HepG2 (cell line): ENCODE measurements around the gene HYAL1. TPM values are rescaled to one million over a fixed set of nuclear protein-coding genes. Genes with fewer than 3 reads are reported as not detected.

Source experiments
- ARNT2 ChIP-seq: sonication (generic); formaldehyde crosslinking; IDR thresholded peaks from 2 replicates; pipeline ENCODE4 v1.8.0; 2022; ENCODE audit warnings: mild to moderate bottlenecking, low read depth, missing genetic modification reagents, moderate library complexity
- CEBPG ChIP-seq: IDR thresholded peaks from 2 replicates; pipeline ENCODE4 v1.6.1; 2016
- CHCHD3 ChIP-seq: sonication (generic); formaldehyde crosslinking; IDR thresholded peaks from 2 replicates; pipeline ENCODE4 v1.8.0; 2022; ENCODE audit warnings: mild to moderate bottlenecking, missing genetic modification reagents, moderate library complexity
- DRAP1 ChIP-seq: IDR thresholded peaks from 2 replicates; pipeline ENCODE4 v1.6.1; 2016; ENCODE audit warnings: missing genetic modification reagents, missing compliant biosample characterization
- FOXA1 ChIP-seq, 2 experiments: fragments of 450-650 bp in 1 of 2; sonication (generic) in 1 of 2; formaldehyde crosslinking in 1 of 2; IDR thresholded peaks; 2 replicates each; pipeline versions ENCODE4 v1.4.0 to v1.6.1; 2016 to 2020; ENCODE audit warnings: missing genetic modification reagents in 1 of 2
- GFI1 ChIP-seq: sonication (generic); formaldehyde crosslinking; IDR thresholded peaks from 2 replicates; pipeline ENCODE4 v1.5.0; 2020; ENCODE audit warnings: missing genetic modification reagents, mild to moderate bottlenecking, borderline replicate concordance
- GTF2F1 ChIP-seq: fragments of 150-350 bp; IDR thresholded peaks from 2 replicates; pipeline ENCODE4 v1.6.1; 2014; ENCODE audit warnings: low read length
- HDAC2 ChIP-seq: sonication (generic); formaldehyde crosslinking; IDR thresholded peaks from 2 replicates; pipeline ENCODE4 v1.4.0; 2020; ENCODE audit warnings: missing genetic modification reagents
- KLF11 ChIP-seq: IDR thresholded peaks from 2 replicates; pipeline ENCODE4 v1.6.1; 2016; ENCODE audit warnings: missing compliant biosample characterization
- MATR3 ChIP-seq: sonication (generic); formaldehyde crosslinking; IDR thresholded peaks from 2 replicates; pipeline ENCODE4 v1.4.0; 2020; ENCODE audit warnings: missing genetic modification reagents
- NR1H2 ChIP-seq: sonication (generic); formaldehyde crosslinking; IDR thresholded peaks from 2 replicates; pipeline ENCODE4 v1.8.1; 2022; ENCODE audit warnings: low read depth, missing genetic modification reagents, borderline replicate concordance
- NR3C1 ChIP-seq: sonication (generic); formaldehyde crosslinking; IDR thresholded peaks from 2 replicates; pipeline ENCODE4 v1.4.0; 2020; ENCODE audit warnings: missing genetic modification reagents
- ONECUT2 ChIP-seq: sonication (generic); formaldehyde crosslinking; IDR thresholded peaks from 2 replicates; pipeline ENCODE4 v1.4.0; 2020; ENCODE audit warnings: missing genetic modification reagents
- RNF2 ChIP-seq: fragments of 450-650 bp; conservative IDR thresholded peaks from 2 replicates; pipeline ENCODE4 v1.6.1; 2016; ENCODE audit warnings: low read depth
- SNRNP70 ChIP-seq: fragments of 200-400 bp; formaldehyde crosslinking; IDR thresholded peaks from 2 replicates; pipeline ENCODE4 v1.6.1; 2017; ENCODE audit warnings: mild to moderate bottlenecking, low read depth, low read length, moderate library complexity
- SUZ12 ChIP-seq: fragments of 150-350 bp; IDR thresholded peaks from 2 replicates; pipeline ENCODE4 v1.6.1; 2014; ENCODE audit warnings: low read depth, low read length
- TFAP4 ChIP-seq: sonication (generic); IDR thresholded peaks from 2 replicates; pipeline ENCODE4 v1.6.1; 2016; ENCODE audit warnings: low read depth, borderline replicate concordance
- U2AF1 ChIP-seq: fragments of 200-400 bp; formaldehyde crosslinking; optimal IDR thresholded peaks from 2 replicates; pipeline ENCODE3; 2017; ENCODE audit warnings: mild to moderate bottlenecking, low read depth, low read length
- XRCC5 ChIP-seq: fragments of 200-400 bp; formaldehyde crosslinking; optimal IDR thresholded peaks from 2 replicates; pipeline ENCODE3; 2017; ENCODE audit warnings: mild to moderate bottlenecking, low read length
- YEATS2 ChIP-seq: sonication (generic); formaldehyde crosslinking; IDR thresholded peaks from 2 replicates; pipeline ENCODE4 v1.4.0; 2020; ENCODE audit warnings: missing genetic modification reagents, borderline replicate concordance
- ZNF441 ChIP-seq: sonication (generic); formaldehyde crosslinking; IDR thresholded peaks from 2 replicates; pipeline ENCODE4 v1.7.0; 2021; ENCODE audit warnings: missing genetic modification reagents, borderline replicate concordance
- ZNF513 ChIP-seq: sonication (generic); formaldehyde crosslinking; conservative IDR thresholded peaks from 2 replicates; pipeline ENCODE4 v1.5.0; 2020; ENCODE audit warnings: missing genetic modification reagents
- ZNF547 ChIP-seq: sonication (generic); formaldehyde crosslinking; IDR thresholded peaks from 2 replicates; pipeline ENCODE4 v1.5.1; 2020; ENCODE audit warnings: mild to moderate bottlenecking, missing genetic modification reagents
- ZNF749 ChIP-seq: sonication (generic); formaldehyde crosslinking; IDR thresholded peaks from 2 replicates; pipeline ENCODE4 v1.8.0; 2022; ENCODE audit warnings: mild to moderate bottlenecking, missing genetic modification reagents, moderate library complexity, borderline replicate concordance
- ZNF83 ChIP-seq: sonication (generic); formaldehyde crosslinking; IDR thresholded peaks from 2 replicates; pipeline ENCODE4 v1.4.0; 2020; ENCODE audit warnings: missing genetic modification reagents, mild to moderate bottlenecking, borderline replicate concordance
- polyA plus RNA-seq, 8 experiments: library from polyadenylated mRNA; depleted of rRNA in 3 of 8; stranded (reverse) in 7 of 8; unstranded in 1 of 8; fragments of >200 nt; fragmentation: Illumina TruSeq in 4 of 8; extraction: Trizol in 4 of 8; gene quantifications; 2 replicates each; pipeline versions ENCODE4 v1.2.1 to v1.2.3, GENCODE V29; 2011 to 2016; ENCODE audit warnings: low read depth in 4 of 8, missing spikeins in 1 of 8, mixed read lengths in 1 of 8; ENCODE audit not compliant: insufficient read depth in 1 of 8
- total RNA-seq, 5 experiments: library from RNA; depleted of rRNA; stranded (reverse); fragments of >200 nt; fragmentation: Illumina TruSeq; extraction: Trizol; gene quantifications; 2 replicates each; pipeline ENCODE4 v1.2.3, GENCODE V29; 2016; ENCODE audit warnings: low read depth in 1 of 5
- TF ChIP-seq, protein P1 (sequence below): sonication (generic); formaldehyde crosslinking; IDR thresholded peaks from 2 replicates; pipeline ENCODE4 v1.9.0; 2021; ENCODE audit warnings: missing genetic modification reagents, mild to moderate bottlenecking, borderline replicate concordance
- TF ChIP-seq, protein P2 (sequence below): IDR thresholded peaks from 2 replicates; pipeline ENCODE4 v1.6.1; 2016; ENCODE audit warnings: missing compliant biosample characterization, missing genetic modification reagents, borderline replicate concordance

HYAL1 gene
- total and polyA plus RNA-seq, 2 of the 13 experiments (the other 11 are each of a cell fraction or from before 2014, with no cell fraction given), result 76.5 to 193 TPM

GRCh38 chr3:50272911-50273688, 30.3 kb downstream of the HYAL1 start (continued):
- no peak for TF ChIP-seq SUZ12
- 0 out of 2 replicates have a peak, but pooled peaks have one; percentile 27 for TF ChIP-seq DRAP1 (CRISPR knock-in tag)
- TF ChIP-seq HDAC2 (CRISPR knock-in tag), result peak; percentile 73
- no peak for TF ChIP-seq GFI1
- TF ChIP-seq U2AF1, result no peak
- 0 out of 2 replicates have a peak, but pooled peaks have one; percentile 19 for TF ChIP-seq CEBPG
- no peak for TF ChIP-seq ZNF83
- TF ChIP-seq ZNF547 (CRISPR knock-in tag), result no peak
- TF ChIP-seq NR3C1 (CRISPR knock-in tag), result no peak
- TF ChIP-seq TFAP4, result no peak
- no peak; the same call in 1 of the 2 replicates for TF ChIP-seq ZNF749 (CRISPR knock-in tag)
- TF ChIP-seq KLF11, result no peak
- peak; percentile 18; the same call in 1 of the 2 replicates for TF ChIP-seq CHCHD3 (CRISPR knock-in tag)
- TF ChIP-seq ONECUT2 (CRISPR knock-in tag), result no peak
- TF ChIP-seq MATR3 (CRISPR knock-in tag), result no peak
- peak; percentile 37 for TF ChIP-seq XRCC5
- TF ChIP-seq ZNF513 (CRISPR knock-in tag), result no peak
- TF ChIP-seq, protein P1, sequence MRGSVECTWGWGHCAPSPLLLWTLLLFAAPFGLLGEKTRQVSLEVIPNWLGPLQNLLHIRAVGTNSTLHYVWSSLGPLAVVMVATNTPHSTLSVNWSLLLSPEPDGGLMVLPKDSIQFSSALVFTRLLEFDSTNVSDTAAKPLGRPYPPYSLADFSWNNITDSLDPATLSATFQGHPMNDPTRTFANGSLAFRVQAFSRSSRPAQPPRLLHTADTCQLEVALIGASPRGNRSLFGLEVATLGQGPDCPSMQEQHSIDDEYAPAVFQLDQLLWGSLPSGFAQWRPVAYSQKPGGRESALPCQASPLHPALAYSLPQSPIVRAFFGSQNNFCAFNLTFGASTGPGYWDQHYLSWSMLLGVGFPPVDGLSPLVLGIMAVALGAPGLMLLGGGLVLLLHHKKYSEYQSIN (CRISPR knock-in tag), result no peak
- TF ChIP-seq NR1H2 (CRISPR knock-in tag), result no peak
- TF ChIP-seq, protein P2, sequence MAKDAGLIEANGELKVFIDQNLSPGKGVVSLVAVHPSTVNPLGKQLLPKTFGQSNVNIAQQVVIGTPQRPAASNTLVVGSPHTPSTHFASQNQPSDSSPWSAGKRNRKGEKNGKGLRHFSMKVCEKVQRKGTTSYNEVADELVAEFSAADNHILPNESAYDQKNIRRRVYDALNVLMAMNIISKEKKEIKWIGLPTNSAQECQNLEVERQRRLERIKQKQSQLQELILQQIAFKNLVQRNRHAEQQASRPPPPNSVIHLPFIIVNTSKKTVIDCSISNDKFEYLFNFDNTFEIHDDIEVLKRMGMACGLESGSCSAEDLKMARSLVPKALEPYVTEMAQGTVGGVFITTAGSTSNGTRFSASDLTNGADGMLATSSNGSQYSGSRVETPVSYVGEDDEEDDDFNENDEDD, result no peak
- TF ChIP-seq GTF2F1, result no peak
- no peak for TF ChIP-seq FOXA1 (IDR thresholded peaks at IDR 0.05)
- TF ChIP-seq FOXA1 (CRISPR knock-in tag; IDR thresholded peaks at IDR 0.05), result peak; percentile 35; the same call in 1 of the 2 replicates
- TF ChIP-seq ZNF441 (CRISPR knock-in tag), result no peak
- no peak for TF ChIP-seq SNRNP70
- no peak for TF ChIP-seq RNF2
- TF ChIP-seq ARNT2 (CRISPR knock-in tag), result peak; percentile 78
- TF ChIP-seq YEATS2 (CRISPR knock-in tag), result peak; percentile 66
